GM13976 (cell line): ENCODE data around the gene PGLYRP4.

Source experiments
- DNase-seq: peaks from one replicate; pipeline ENCODE4 v3.0.0; 2012; ENCODE audit warnings: low spot score
- in situ Hi-C: fragments of 300-500 bp; cut with MboI; formaldehyde crosslinking; loops from one replicate; pipeline ENCODE4 v1.12.0; 2022; ENCODE audit warnings: low sequenced_read_pairs, mixed read lengths, inconsistent platforms; ENCODE audit not compliant: unreplicated experiment
- TF ChIP-seq, protein P1 (sequence below): IDR thresholded peaks from 2 replicates; pipeline ENCODE4 v1.5.1; 2012; ENCODE audit warnings: borderline replicate concordance, mild to moderate bottlenecking; ENCODE audit not compliant: insufficient read depth; ENCODE audit errors: extremely low read depth, missing control alignments, control extremely low read depth

Gene PGLYRP4

DNA sequence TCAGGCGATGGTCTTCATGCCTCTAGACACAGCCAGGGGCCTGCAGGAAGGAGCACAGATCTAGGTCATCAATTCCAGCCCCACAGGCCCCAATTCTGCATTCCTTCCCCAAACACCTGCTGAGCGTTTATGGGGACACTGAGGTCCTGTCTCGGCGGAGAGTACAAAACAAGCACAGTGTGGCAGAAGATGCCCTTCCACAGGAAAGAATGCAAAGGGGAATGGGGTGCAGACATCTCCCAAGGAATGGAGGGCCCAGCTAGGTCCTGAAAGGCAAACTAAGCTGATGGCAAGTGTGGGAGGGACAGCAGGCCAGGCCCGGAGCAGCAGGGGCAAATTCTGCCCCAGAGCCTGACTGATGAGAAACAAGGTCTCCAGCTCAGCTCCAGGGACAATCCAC is 45.8 kb upstream of the PGLYRP4 start:
- in situ Hi-C loops = no loop called here
- DNase-seq = no peak
- TF ChIP-seq, protein P1, sequence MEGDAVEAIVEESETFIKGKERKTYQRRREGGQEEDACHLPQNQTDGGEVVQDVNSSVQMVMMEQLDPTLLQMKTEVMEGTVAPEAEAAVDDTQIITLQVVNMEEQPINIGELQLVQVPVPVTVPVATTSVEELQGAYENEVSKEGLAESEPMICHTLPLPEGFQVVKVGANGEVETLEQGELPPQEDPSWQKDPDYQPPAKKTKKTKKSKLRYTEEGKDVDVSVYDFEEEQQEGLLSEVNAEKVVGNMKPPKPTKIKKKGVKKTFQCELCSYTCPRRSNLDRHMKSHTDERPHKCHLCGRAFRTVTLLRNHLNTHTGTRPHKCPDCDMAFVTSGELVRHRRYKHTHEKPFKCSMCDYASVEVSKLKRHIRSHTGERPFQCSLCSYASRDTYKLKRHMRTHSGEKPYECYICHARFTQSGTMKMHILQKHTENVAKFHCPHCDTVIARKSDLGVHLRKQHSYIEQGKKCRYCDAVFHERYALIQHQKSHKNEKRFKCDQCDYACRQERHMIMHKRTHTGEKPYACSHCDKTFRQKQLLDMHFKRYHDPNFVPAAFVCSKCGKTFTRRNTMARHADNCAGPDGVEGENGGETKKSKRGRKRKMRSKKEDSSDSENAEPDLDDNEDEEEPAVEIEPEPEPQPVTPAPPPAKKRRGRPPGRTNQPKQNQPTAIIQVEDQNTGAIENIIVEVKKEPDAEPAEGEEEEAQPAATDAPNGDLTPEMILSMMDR = no peak

DNA sequence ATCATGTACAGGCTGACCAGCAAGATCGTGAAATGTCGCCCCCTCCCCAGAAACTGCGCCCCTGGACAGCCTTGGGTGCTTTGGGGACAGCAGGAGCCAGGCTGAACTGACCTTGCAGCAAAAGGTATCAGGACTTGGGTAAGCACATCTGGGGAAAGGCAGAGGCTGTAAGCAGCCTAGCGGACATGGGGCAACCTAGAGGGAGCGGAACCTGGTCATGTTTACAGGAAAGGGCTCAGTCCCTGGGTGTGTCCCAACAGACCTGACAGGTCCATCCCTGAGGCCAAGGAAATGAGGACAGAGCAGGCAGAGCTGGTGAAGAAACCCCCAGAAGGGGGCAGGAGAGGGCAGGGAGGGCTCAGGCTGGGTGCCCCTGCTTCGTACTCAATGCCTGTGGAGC is 45.3 kb upstream of the PGLYRP4 start:
- in situ Hi-C loops = no loop called here
- TF ChIP-seq, protein P1 = no peak
- DNase-seq = no peak

DNA sequence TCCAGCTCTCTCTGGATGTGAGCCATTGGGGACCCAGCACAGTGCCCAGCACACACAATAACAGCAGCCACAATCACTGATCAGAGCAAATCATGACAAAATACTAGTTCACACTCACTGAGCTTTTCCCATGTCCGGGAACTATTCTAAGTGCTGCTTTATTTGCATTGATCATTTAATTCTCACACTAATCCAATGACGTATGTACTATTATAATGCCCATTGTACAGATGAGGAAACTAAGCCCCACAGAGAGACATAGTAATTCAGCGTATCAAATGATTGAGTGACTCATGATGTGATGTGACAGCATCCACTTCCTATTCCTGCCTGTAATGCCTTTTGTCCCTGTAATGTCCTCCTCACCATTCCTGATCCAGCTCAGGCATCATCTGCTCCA is 44.2 kb upstream of the PGLYRP4 start:
- TF ChIP-seq, protein P1 = no peak
- in situ Hi-C loops = no loop called here
- DNase-seq = no peak

DNA sequence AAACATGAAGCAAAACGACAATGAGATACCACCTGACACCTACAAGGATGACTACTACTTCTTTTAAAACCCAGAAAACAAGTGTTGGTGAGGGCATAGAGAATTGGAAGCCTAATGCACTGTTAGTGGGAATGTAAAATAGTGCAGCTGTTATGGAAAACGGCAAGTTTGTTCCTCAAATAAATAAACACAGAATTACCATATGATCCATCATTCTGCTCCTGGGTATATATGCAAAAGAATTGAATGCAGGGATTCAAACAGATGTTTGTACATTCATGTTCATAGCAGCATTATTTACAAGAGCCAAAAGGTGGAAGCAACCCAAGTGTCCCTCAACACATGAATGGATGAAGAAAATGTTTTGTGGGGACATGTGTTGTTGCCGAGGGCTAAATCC is 43.6 kb upstream of the PGLYRP4 start:
- DNase-seq = no peak
- in situ Hi-C loops = no loop called here
- TF ChIP-seq, protein P1 = no peak

DNA sequence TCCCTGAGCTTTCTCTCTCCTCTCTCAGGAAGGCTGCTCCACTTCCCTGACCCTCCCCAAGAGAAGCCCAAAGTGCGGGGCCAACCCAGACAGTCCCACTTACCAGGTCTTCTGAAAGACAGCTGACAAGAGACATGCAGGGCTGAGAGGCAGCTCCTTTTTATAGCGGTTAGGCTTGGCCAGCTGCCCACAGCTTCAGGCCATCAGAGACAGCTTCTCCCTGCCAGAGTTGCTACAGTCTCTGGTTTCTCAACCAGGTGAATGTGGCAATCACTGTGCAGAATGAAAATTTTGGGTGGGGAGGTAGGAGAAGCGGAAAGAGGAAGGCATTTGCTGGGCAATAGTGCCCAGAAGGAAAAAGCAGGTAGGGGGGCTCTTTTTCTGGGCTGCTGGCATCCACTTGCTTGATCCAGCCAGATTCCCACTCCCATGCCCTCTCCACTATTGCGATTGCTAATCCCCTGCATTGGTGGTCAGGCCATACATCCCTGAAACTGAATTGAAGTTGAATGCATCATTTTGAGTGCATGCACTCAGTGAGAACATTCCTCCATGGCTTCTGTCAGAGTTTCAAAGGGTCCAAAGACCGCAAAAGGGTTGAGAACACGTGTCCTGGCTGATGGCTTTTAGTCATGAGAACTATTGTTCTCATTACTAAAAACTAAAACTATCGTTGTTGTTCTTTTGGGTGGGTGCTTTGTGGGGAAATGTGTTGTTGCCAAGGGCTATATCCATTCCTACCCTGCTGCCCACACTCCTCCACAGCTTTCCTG is 42.5 kb upstream of the PGLYRP4 start, which contains the start of gene S100A8:
TSS of gene S100A8 (minus strand) at position 136 of the 773 bp plus-strand sequence. CDS start 538 bp downstream, outside the sequence.
- DNase-seq = no peak
- TF ChIP-seq, protein P1 = no peak
- in situ Hi-C loops = no loop called here

DNA sequence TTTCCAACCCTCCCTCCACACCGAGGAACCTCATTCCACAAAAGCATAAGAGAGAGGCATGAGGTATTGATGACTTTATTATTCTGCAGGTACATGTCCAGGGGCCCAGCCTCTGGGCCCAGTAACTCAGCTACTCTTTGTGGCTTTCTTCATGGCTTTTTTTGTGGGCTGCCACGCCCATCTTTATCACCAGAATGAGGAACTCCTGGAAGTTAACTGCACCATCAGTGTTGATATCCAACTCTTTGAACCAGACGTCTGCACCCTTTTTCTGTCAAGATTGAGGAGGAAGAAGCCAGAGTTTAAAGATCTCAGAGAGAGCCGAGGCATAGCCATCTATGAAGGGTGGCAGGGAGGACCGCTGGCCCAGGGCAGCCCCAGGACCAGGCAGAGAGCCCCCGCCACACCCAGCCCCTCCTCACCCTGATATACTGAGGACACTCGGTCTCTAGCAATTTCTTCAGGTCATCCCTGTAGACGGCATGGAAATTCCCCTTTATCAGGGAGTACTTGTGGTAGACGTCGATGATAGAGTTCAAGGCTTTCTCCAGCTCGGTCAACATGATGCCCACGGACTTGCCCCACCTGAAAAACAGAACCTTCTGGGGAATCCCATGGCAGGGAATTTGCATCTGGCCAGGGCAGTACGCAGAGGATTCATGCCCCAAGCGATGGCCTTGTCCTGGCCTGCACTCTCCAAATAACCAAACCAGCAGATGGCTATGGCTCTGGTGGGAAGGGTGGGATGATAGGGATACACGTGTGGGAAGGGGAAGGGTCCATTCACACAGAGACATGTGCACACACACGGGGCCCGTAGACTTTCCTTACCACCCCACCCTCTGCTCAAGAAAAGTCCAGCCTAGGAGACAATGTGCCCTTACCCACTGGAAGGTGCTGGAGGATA is 41.6 kb upstream of the PGLYRP4 start:
- TF ChIP-seq, protein P1 = no peak
- in situ Hi-C loops = no loop called here
- no peak for DNase-seq
